GM19324 (cell line): Measurements from ENCODE around the gene COPZ2.
"Not testable (repeated sequence)": the region's sequence is repeated elsewhere in the genome, so short reads cannot be mapped to it uniquely, and the experiment has no call there.

Source experiments
- ATAC-seq: cut with Tn5 transposase; IDR thresholded peaks from one replicate; pipeline ENCODE4 v1.9.1; 2021; ENCODE audit warnings: mild to moderate bottlenecking, moderate library complexity; ENCODE audit not compliant: unreplicated experiment, low FRiP score

COPZ2 gene

GRCh38 chr17:48036693-48037035 lies 933 bp downstream of the COPZ2 start:
- no peak for ATAC-seq

GRCh38 chr17:48034734-48035133 lies 2.9 kb downstream of the COPZ2 start:
- not testable (repeated sequence) for ATAC-seq

GRCh38 chr17:48031966-48032365 lies 5.6 kb downstream of the COPZ2 start:
- no peak for ATAC-seq

GRCh38 chr17:48030531-48030930 lies 7.1 kb downstream of the COPZ2 start:
- no peak for ATAC-seq

GRCh38 chr17:48028736-48029135 lies 8.9 kb downstream of the COPZ2 start:
- ATAC-seq = no peak

GRCh38 chr17:48027322-48027981 lies 10.1 kb downstream of the COPZ2 start:
- ATAC-seq = no peak

GRCh38 chr17:48026502-48027321 lies 10.9 kb downstream of the COPZ2 start:
- no peak for ATAC-seq

- no peak for ATAC-seq
Observed at GRCh38 chr17:48025904-48026501, 11.6 kb downstream of the COPZ2 start.

GRCh38 chr17:48025040-48025903 lies 12.3 kb downstream of the COPZ2 start:
- ATAC-seq = peak; percentile 83

- ATAC-seq = peak; percentile 17
Observed at GRCh38 chr17:48024149-48025039, 13.2 kb downstream of the COPZ2 start.

GRCh38 chr17:48023400-48024148 lies 14.0 kb downstream of the COPZ2 start:
- no peak for ATAC-seq

- no peak for ATAC-seq
Observed at GRCh38 chr17:48022901-48023300, 14.7 kb downstream of the COPZ2 start.

- no peak for ATAC-seq
Observed at GRCh38 chr17:48021934-48022333, 15.7 kb downstream of the COPZ2 start.

- ATAC-seq = peak; percentile 19
Observed at GRCh38 chr17:48017817-48018158, 19.8 kb downstream of the COPZ2 start.

GRCh38 chr17:48016112-48016511 lies 21.5 kb downstream of the COPZ2 start:
- no peak for ATAC-seq

GRCh38 chr17:48014595-48015111 lies 22.9 kb downstream of the COPZ2 start:
- ATAC-seq = no peak

GRCh38 chr17:48013876-48014594 lies 23.6 kb downstream of the COPZ2 start:
- no peak for ATAC-seq

GRCh38 chr17:48012654-48013053 lies 24.9 kb downstream of the COPZ2 start:
- ATAC-seq = no peak
